ENCODE results near the gene BCAR1.

GRCh38 chr16:75237398-75238131, 13.9 kb downstream of the BCAR1 start:
- TF ChIP-seq POLR2A (IDR thresholded peaks at IDR 0.05): no peak
- no peak for TF ChIP-seq CTCF (IDR thresholded peaks at IDR 0.05)
